RWPE2 (cell line): Measurements from ENCODE around the gene CLCF1.

ENCODE experiments used
- ATAC-seq: fragments of 200-7000 bp; cut with Tn5 transposase; 3 replicates; pipeline ENCODE4 v1.9.1; 2021; ENCODE audit warnings: low read depth
- DNase-seq: peaks from one replicate; pipeline ENCODE4 v3.0.0-alpha.2; 2020; ENCODE audit warnings: low spot score
- H3K27ac ChIP-seq: fragments of 450-650 bp; 2 replicates; pipeline ENCODE4 v1.5.1; 2017; ENCODE audit warnings: mild to moderate bottlenecking; ENCODE audit not compliant: poor library complexity, severe bottlenecking
- H3K27me3 ChIP-seq: fragments of 250-450 bp; sonication (Bioruptor Pico); 2 replicates; pipeline ENCODE4 v1.5.1; 2021; ENCODE audit warnings: mild to moderate bottlenecking, moderate library complexity; ENCODE audit not compliant: insufficient read depth, poor library complexity, severe bottlenecking
- H3K36me3 ChIP-seq: fragments of 250-450 bp; sonication (Bioruptor Pico); 2 replicates; pipeline ENCODE4 v1.5.1; 2020; ENCODE audit warnings: low read depth, mild to moderate bottlenecking, moderate library complexity
- H3K4me1 ChIP-seq: fragments of 250-450 bp; sonication (Bioruptor Pico); 2 replicates; pipeline ENCODE4 v1.5.1; 2021; ENCODE audit warnings: mild to moderate bottlenecking, moderate library complexity; ENCODE audit not compliant: insufficient read depth, poor library complexity, severe bottlenecking
- H3K4me3 ChIP-seq: fragments of 250-450 bp; sonication (Bioruptor Pico); 2 replicates; pipeline ENCODE4 v1.5.1; 2021; ENCODE audit warnings: mild to moderate bottlenecking, moderate library complexity; ENCODE audit not compliant: severe bottlenecking
- H3K9me3 ChIP-seq: fragments of 250-450 bp; sonication (Bioruptor Pico); 2 replicates; pipeline ENCODE4 v1.5.1; 2021; ENCODE audit warnings: mild to moderate bottlenecking, moderate library complexity; ENCODE audit not compliant: severe bottlenecking
- CTCF ChIP-seq: fragments of 450-650 bp; IDR thresholded peaks from one replicate; pipeline ENCODE4 v1.5.1; 2017; ENCODE audit warnings: mild to moderate bottlenecking, moderate library complexity; ENCODE audit not compliant: poor library complexity, severe bottlenecking

The CLCF1 gene

GRCh38 chr11:67372993-67373647, at the start of gene CLCF1:
TSS of gene CLCF1 (minus strand) at chr11:67373598. CDS start at chr11:67373539, 59 bp downstream.
- no peak for TF ChIP-seq CTCF
- H3K9me3 ChIP-seq = no peaks in the 10 kb centered on the region
- peak within 1 kb of the TSS; percentile 89 for H3K27ac ChIP-seq
- no peak for DNase-seq
- no peaks in the 10 kb centered on the region for H3K36me3 ChIP-seq
- peak within 1 kb of the TSS; percentile 65 for H3K4me3 ChIP-seq
- peak; percentile 18 for ATAC-seq
- H3K27me3 ChIP-seq = no peaks in the 10 kb centered on the region
- peaks cover 18% of the 10 kb centered on the region for H3K4me1 ChIP-seq

GRCh38 chr11:67422891-67423290, 49.5 kb upstream of the CLCF1 start:
- TF ChIP-seq CTCF = no peak
- Histone ChIP-seq H3K4me3 (no peak overlapping the region), H3K36me3 (no peaks in the 10 kb centered on the region), H3K27me3 (no peaks in the 10 kb centered on the region), H3K4me1 (peaks cover 3% of the 10 kb centered on the region), H3K9me3 (no peaks in the 10 kb centered on the region), H3K27ac (no peak overlapping the region)
- no peak for DNase-seq
- peak; percentile 72 for ATAC-seq

- H3K27me3 ChIP-seq = no peaks in the 10 kb centered on the region
- H3K9me3 ChIP-seq = no peaks in the 10 kb centered on the region
- no peak overlapping the region for H3K27ac ChIP-seq
- peak overlapping the region; percentile 63 for H3K4me3 ChIP-seq
- H3K36me3 ChIP-seq = no peaks in the 10 kb centered on the region
- ATAC-seq (peak; percentile 12), DNase-seq (no peak)
- TF ChIP-seq CTCF = no peak
- H3K4me1 ChIP-seq = peaks cover 3% of the 10 kb centered on the region
Measured at GRCh38 chr11:67421430-67422031, 48.1 kb upstream of the CLCF1 start.

- peaks cover 3% of the 10 kb centered on the region for H3K4me1 ChIP-seq
- peak overlapping the region; percentile 32 for H3K27ac ChIP-seq
- peak overlapping the region; percentile 63 for H3K4me3 ChIP-seq
- H3K27me3 ChIP-seq = no peaks in the 10 kb centered on the region
- TF ChIP-seq CTCF = no peak
- DNase-seq (peak; percentile 94), ATAC-seq (peak; percentile 79)
- no peaks in the 10 kb centered on the region for H3K36me3 ChIP-seq
- H3K9me3 ChIP-seq = no peaks in the 10 kb centered on the region
Measured at GRCh38 chr11:67420646-67421429, 47.4 kb upstream of the CLCF1 start.
